Esophagus muscularis mucosa (tissue), 3 donors: ENCODE measurements around the gene MATCAP1.

Source experiments
- CTCF ChIP-seq, 3 experiments: fragments of 200-600 bp in 2 of 3; fragments of 450-650 bp in 1 of 3; sonication (generic) in 2 of 3; IDR thresholded peaks; one replicate each; pipeline ENCODE4 v1.5.1; 2017 to 2019; ENCODE audit warnings: antibody characterized with exemption in 3 of 3, mild to moderate bottlenecking in 2 of 3, moderate library complexity in 1 of 3
- EP300 ChIP-seq: sonication (generic); formaldehyde crosslinking; IDR thresholded peaks from one replicate; pipeline ENCODE4 v1.6.1; 2017; ENCODE audit warnings: antibody characterized with exemption

GRCh38 chr16:67201411-67202345, 17.9 kb upstream of the MATCAP1 start:
- TF ChIP-seq CTCF (IDR thresholded peaks at IDR 0.05) (no peak), EP300 (no peak)
